PC-3 (cell line): ENCODE results near the gene MAEA. TPM values are rescaled to one million over a fixed set of nuclear protein-coding genes. Genes with fewer than 3 reads are reported as not detected.

Source experiments
- ATAC-seq: fragments of 200-7000 bp; cut with Tn5 transposase; 2 replicates; pipeline ENCODE4 v1.9.1; 2020; ENCODE audit warnings: mild to moderate bottlenecking, moderate library complexity
- BruUV-seq: library from RNA; stranded (reverse); fragments of 400-500 nt; replicated peaks from 2 replicates; lab custom pipeline; 2021; lab: Mats Ljungman, UMichigan
- CTCF ChIA-PET: fragments of 300-600 bp; sonication (Branson Sonifier 250); formaldehyde crosslinking; loops from one replicate; lab custom pipeline; 2022; ENCODE audit warnings: antibody characterized with exemption; lab: Charles Lee
- POLR2A ChIA-PET: fragments of 300-600 bp; sonication (Branson Sonifier 250); formaldehyde crosslinking; loops from one replicate; lab custom pipeline; 2022; ENCODE audit warnings: antibody characterized with exemption; ENCODE audit not compliant: unreplicated experiment; lab: Charles Lee
- DNase-seq: peaks from one replicate; pipeline ENCODE4 v3.0.0-alpha.2; 2015
- H2AFZ ChIP-seq: fragments of 300-600 bp; sonication (generic); 2 replicates; pipeline ENCODE4 v1.6.0; 2016; ENCODE audit warnings: antibody characterized with exemption, low read length
- H3F3A ChIP-seq: fragments of 300-600 bp; sonication (generic); one replicate; pipeline ENCODE4 v1.6.0; 2017; ENCODE audit warnings: antibody characterized with exemption, low read length, control low read depth, mild to moderate bottlenecking; ENCODE audit not compliant: unreplicated experiment
- H3K27ac ChIP-seq: fragments of 300-600 bp; sonication (generic); 2 replicates; pipeline ENCODE4 v1.5.1; 2016; ENCODE audit warnings: mild to moderate bottlenecking, low read length
- H3K27me3 ChIP-seq: fragments of 300-600 bp; sonication (generic); 2 replicates; pipeline ENCODE4 v1.6.1; 2016; ENCODE audit warnings: low read length, mixed read lengths
- H3K36me3 ChIP-seq: fragments of 300-600 bp; sonication (generic); 2 replicates; pipeline ENCODE4 v1.6.1; 2016; ENCODE audit warnings: low read depth, mixed run types, low read length, mixed read lengths
- H3K4me1 ChIP-seq: fragments of 300-600 bp; sonication (generic); 2 replicates; pipeline ENCODE4 v1.5.1; 2016; ENCODE audit warnings: low read length; ENCODE audit not compliant: insufficient read depth
- H3K4me2 ChIP-seq: fragments of 300-600 bp; sonication (generic); 2 replicates; pipeline ENCODE4 v1.6.0; 2016; ENCODE audit warnings: low read length
- H3K4me3 ChIP-seq: fragments of 300-600 bp; sonication (generic); 2 replicates; pipeline ENCODE4 v1.5.1; 2016; ENCODE audit warnings: mild to moderate bottlenecking, low read length, mixed read lengths
- H3K79me2 ChIP-seq: fragments of 300-600 bp; sonication (generic); 2 replicates; pipeline ENCODE4 v1.6.1; 2017; ENCODE audit warnings: low read length, mixed read lengths
- H3K9ac ChIP-seq: fragments of 300-600 bp; sonication (generic); 2 replicates; pipeline ENCODE4 v1.6.0; 2016; ENCODE audit warnings: mild to moderate bottlenecking, low read length
- H3K9me2 ChIP-seq: fragments of 300-600 bp; sonication (generic); replicated peaks from 2 replicates; pipeline ENCODE4 v1.6.1; 2016; ENCODE audit warnings: mixed run types, low read length, mixed read lengths
- H3K9me3 ChIP-seq: fragments of 300-600 bp; sonication (generic); 2 replicates; pipeline ENCODE4 v1.6.1; 2016; ENCODE audit warnings: low read length, mixed read lengths
- H4K20me1 ChIP-seq: fragments of 300-600 bp; sonication (generic); 2 replicates; pipeline ENCODE4 v1.6.1; 2016; ENCODE audit warnings: low read length, mixed read lengths
- EZH2 ChIP-seq: fragments of 300-600 bp; sonication (generic); IDR thresholded peaks from one replicate; pipeline ENCODE4 v1.6.1; 2017; ENCODE audit warnings: antibody characterized with exemption, mild to moderate bottlenecking, low read length; ENCODE audit not compliant: unreplicated experiment
- EZH2phosphoT487 ChIP-seq: fragments of 300-600 bp; sonication (generic); IDR thresholded peaks from 2 replicates; pipeline ENCODE4 v1.6.1; 2018; ENCODE audit warnings: mild to moderate bottlenecking, antibody characterized with exemption, low read length, borderline replicate concordance
- intact Hi-C: fragments of 100-400 bp; cut with micrococcal nuclease; formaldehyde crosslinking; loops from 2 replicates; pipeline ENCODE4 v1.9.0; 2023
- total RNA-seq: library from RNA; depleted of rRNA; stranded (reverse); fragments of >200 nt; gene quantifications from 2 replicates; pipeline ENCODE4 v1.2.3, GENCODE V29; 2014
- TF ChIP-seq, protein P1 (sequence below): fragments of 300-600 bp; sonication (generic); conservative IDR thresholded peaks from 2 replicates; pipeline ENCODE4 v1.5.1; 2017; ENCODE audit warnings: antibody characterized with exemption, low read depth, mild to moderate bottlenecking, low read length

MAEA gene
- total RNA-seq, 1 experiment from 2014 or later: 48.1 TPM

DNA sequence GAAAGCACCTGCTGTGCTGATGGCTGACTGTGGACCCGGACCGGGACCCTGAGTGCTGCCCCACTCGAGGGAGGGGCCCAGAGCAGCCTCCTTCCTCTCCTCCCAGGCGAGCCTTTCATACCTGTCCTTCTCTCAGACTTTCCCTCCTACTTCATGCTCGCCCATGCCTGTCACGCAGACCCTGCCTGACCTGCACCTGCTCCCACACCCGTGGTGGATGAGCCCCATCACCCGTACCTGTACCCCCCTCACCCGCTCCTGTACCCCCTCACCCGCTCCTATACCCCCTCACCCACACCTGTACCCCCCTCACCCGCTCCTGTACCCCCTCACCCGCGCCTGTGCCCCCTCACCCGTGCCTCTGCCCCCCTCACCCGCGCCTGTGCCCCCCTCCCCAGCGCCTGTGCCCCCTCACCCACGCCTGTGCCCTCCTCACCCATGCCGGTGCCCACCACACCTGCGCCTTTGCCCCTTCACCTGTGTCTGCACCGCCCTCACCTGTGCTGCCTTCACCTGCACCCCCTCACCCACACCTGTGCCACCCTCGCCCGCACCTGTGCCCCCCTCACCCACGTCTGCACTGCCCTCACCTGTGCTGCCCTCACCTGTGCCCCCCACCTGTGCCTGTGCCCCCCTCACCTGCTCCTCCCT lies 5.8 kb downstream of the MAEA start:
- ATAC-seq (no peak), DNase-seq (no peak)
- H3K4me3 ChIP-seq: no peak overlapping the region
- H3K27me3 ChIP-seq: no peaks in the 10 kb centered on the region
- H3K9me2 ChIP-seq: no peaks in the 10 kb centered on the region
- H3K36me3 ChIP-seq: no peaks in the 10 kb centered on the region; the same call in 1 of the 2 replicates
- H3K9me3 ChIP-seq: no peaks in the 10 kb centered on the region
- no peak overlapping the region for H3K9ac ChIP-seq
- H3K27ac ChIP-seq: no peak overlapping the region
- H3K4me2 ChIP-seq: no peak overlapping the region
- no peaks in the 10 kb centered on the region for H3F3A ChIP-seq
- POLR2A ChIA-PET: no interaction called here
- peaks cover 25% of the 10 kb centered on the region for H4K20me1 ChIP-seq
- CTCF ChIA-PET: interaction anchor here (0.6 kb wide), 1 partner anchor 19 kb away, joined by 3 read pairs; no protein-coding TSS in a partner anchor
- intact Hi-C loops: no loop called here
- no TSS peak for BruUV-seq
- TF ChIP-seq, protein P1, sequence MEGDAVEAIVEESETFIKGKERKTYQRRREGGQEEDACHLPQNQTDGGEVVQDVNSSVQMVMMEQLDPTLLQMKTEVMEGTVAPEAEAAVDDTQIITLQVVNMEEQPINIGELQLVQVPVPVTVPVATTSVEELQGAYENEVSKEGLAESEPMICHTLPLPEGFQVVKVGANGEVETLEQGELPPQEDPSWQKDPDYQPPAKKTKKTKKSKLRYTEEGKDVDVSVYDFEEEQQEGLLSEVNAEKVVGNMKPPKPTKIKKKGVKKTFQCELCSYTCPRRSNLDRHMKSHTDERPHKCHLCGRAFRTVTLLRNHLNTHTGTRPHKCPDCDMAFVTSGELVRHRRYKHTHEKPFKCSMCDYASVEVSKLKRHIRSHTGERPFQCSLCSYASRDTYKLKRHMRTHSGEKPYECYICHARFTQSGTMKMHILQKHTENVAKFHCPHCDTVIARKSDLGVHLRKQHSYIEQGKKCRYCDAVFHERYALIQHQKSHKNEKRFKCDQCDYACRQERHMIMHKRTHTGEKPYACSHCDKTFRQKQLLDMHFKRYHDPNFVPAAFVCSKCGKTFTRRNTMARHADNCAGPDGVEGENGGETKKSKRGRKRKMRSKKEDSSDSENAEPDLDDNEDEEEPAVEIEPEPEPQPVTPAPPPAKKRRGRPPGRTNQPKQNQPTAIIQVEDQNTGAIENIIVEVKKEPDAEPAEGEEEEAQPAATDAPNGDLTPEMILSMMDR: no peak
- TF ChIP-seq EZH2phosphoT487 (no peak), EZH2 (no peak)
- H2AFZ ChIP-seq: no peak overlapping the region
- peaks cover 10% of the 10 kb centered on the region for H3K4me1 ChIP-seq
- H3K79me2 ChIP-seq: peaks cover 90% of the 10 kb centered on the region

DNA sequence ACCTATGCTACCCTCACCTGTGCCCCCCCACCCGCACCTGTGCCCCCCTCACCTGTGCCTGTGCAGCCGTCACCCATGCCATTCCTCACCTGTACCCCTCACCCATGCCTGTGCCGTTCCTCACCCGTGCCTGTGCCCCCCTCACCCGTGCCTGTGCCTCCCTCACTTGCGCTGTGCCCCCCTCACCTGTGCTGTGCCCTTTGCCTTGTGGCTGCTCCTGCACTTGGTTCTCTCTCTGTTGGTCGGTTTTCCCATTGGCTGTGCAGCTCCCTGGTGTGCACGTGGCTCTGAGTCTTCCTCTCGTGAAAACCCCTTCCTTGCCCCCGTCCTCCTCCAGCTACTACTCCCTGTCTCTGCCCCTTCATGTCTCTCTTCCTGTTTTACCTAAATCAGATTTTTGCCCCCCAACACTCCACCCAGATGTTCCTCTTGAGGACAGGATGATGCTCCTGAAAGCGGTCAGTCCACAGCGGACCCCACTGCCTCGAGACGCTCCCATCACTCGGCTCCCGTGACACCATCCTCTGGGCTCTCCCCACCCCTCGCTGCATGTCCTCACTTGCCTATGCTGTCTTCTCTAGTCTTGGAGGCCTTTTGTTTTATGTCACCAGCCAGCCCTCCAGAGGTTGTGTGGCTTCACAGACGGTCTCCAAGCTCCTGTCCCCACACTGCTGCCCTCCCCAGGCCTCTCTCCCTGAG lies 6.8 kb downstream of the MAEA start:
- no peaks in the 10 kb centered on the region for H3F3A ChIP-seq
- no peak overlapping the region for H3K4me3 ChIP-seq
- no peak overlapping the region for H3K9ac ChIP-seq
- DNase-seq (no peak), ATAC-seq (no peak)
- TF ChIP-seq EZH2 (no peak), EZH2phosphoT487 (no peak)
- TF ChIP-seq, protein P1: no peak
- ChIA-PET POLR2A (no interaction called here), CTCF (no interaction called here)
- H3K9me3 ChIP-seq: no peaks in the 10 kb centered on the region
- H3K9me2 ChIP-seq: no peaks in the 10 kb centered on the region
- H3K79me2 ChIP-seq: peaks cover 90% of the 10 kb centered on the region
- H3K4me2 ChIP-seq: no peak overlapping the region
- H3K27me3 ChIP-seq: no peaks in the 10 kb centered on the region
- H4K20me1 ChIP-seq: peaks cover 19% of the 10 kb centered on the region
- BruUV-seq: no TSS peak
- no peaks in the 10 kb centered on the region; the same call in 1 of the 2 replicates for H3K36me3 ChIP-seq
- H2AFZ ChIP-seq: no peak overlapping the region
- H3K4me1 ChIP-seq: peaks cover 4% of the 10 kb centered on the region
- no peak overlapping the region for H3K27ac ChIP-seq
- intact Hi-C loops: no loop called here

- Histone ChIP-seq H2AFZ (no peak overlapping the region), H3K36me3 (no peaks in the 10 kb centered on the region; the same call in 1 of the 2 replicates), H3K9ac (no peak overlapping the region), H3K4me1 (no peaks in the 10 kb centered on the region), H3K4me2 (no peak overlapping the region), H3K79me2 (peaks cover 90% of the 10 kb centered on the region), H4K20me1 (0 out of 2 replicates have a peak, but pooled peaks cover 13% of the 10 kb centered on the region), H3F3A (no peaks in the 10 kb centered on the region), H3K27me3 (no peaks in the 10 kb centered on the region), H3K9me2 (no peaks in the 10 kb centered on the region), H3K9me3 (no peaks in the 10 kb centered on the region), H3K27ac (no peak overlapping the region), H3K4me3 (no peak overlapping the region)
- no TSS peak for BruUV-seq
- intact Hi-C loops: no loop called here
- ATAC-seq (no peak), DNase-seq (no peak)
- TF ChIP-seq, protein P1: no peak
- POLR2A ChIA-PET: no interaction called here
- CTCF ChIA-PET: no interaction called here
Observed at GRCh38 chr4:1297023-1297395, 7.3 kb downstream of the MAEA start.
